Transverse colon (tissue), 4 donors: ENCODE measurements around the gene ZBTB1. TPM values are rescaled to one million over a fixed set of nuclear protein-coding genes. Genes with fewer than 3 reads are reported as not detected.
A peak's percentile ranks its signal among the peaks of the same experiment; 100 is the strongest.

ENCODE experiments used
- DNase-seq: peaks from one replicate; pipeline ENCODE4 v3.0.0-alpha.2; 2019
- H3K27ac ChIP-seq, 4 donors: fragments of 200-600 bp; sonication (generic); 2 replicates each; pipeline ENCODE4 v1.5.1; 2016 to 2018; ENCODE audit warnings: inconsistent platforms in 4 of 4
- H3K27me3 ChIP-seq: fragments of 200-600 bp; sonication (generic); 2 replicates; pipeline ENCODE4 v1.5.1; 2017; ENCODE audit warnings: inconsistent platforms
- H3K36me3 ChIP-seq, 4 donors: fragments of 200-600 bp; sonication (generic); 2 replicates each; pipeline ENCODE4 v1.5.1; 2017 to 2019; ENCODE audit warnings: inconsistent platforms in 4 of 4
- H3K4me1 ChIP-seq, 4 donors: fragments of 200-600 bp; sonication (generic); 2 replicates each; pipeline ENCODE4 v1.5.1; 2017 to 2020; ENCODE audit warnings: inconsistent platforms in 4 of 4
- H3K4me3 ChIP-seq, 4 donors: fragments of 200-600 bp; sonication (generic); 1 replicate in 1 of 4; 2 replicates in 3 of 4; pipeline versions ENCODE4 v1.5.1 to v1.6.1; 2017 to 2019; ENCODE audit warnings: inconsistent platforms in 4 of 4
- H3K9me3 ChIP-seq, 2 donors: fragments of 200-600 bp; sonication (generic); 2 replicates each; pipeline ENCODE4 v1.5.1; 2017 to 2019; ENCODE audit warnings: inconsistent platforms in 2 of 2
- CTCF ChIP-seq, 5 experiments: fragments of 200-600 bp in 3 of 5; fragments of 450-650 bp in 2 of 5; sonication (generic) in 3 of 5; IDR thresholded peaks; 1 replicate in 2 of 5; 2 replicates in 3 of 5; pipeline ENCODE4 v1.5.1; 2016 to 2017; ENCODE audit warnings: antibody characterized with exemption in 5 of 5, inconsistent platforms in 3 of 5, mild to moderate bottlenecking in 2 of 5, moderate library complexity in 1 of 5
- EP300 ChIP-seq: sonication (generic); formaldehyde crosslinking; IDR thresholded peaks from one replicate; pipeline ENCODE4 v1.6.1; 2017; ENCODE audit warnings: antibody characterized with exemption, low read depth
- POLR2A ChIP-seq: fragments of 450-650 bp; IDR thresholded peaks from one replicate; pipeline ENCODE4 v1.6.1; 2016; ENCODE audit warnings: antibody characterized with exemption, mild to moderate bottlenecking, moderate library complexity
- POLR2AphosphoS5 ChIP-seq, 3 donors: sonication (generic); formaldehyde crosslinking; IDR thresholded peaks; one replicate each; pipeline ENCODE4 v1.6.1; 2016; ENCODE audit warnings: antibody characterized with exemption in 3 of 3
- WGBS, 2 donors: methylation state at CpG; one replicate each; pipeline ENCODE4 v1.1.5; 2018; ENCODE audit warnings: low coverage in 1 of 2; 5-methylcytosine and 5-hydroxymethylcytosine counted together
- in situ Hi-C, 4 donors: fragments of 200-750 bp; cut with MboI; loops; one replicate each; pipeline versions ENCODE4 v1.15.0 to v1.15.1; 2017; ENCODE audit warnings: low sequenced_read_pairs in 3 of 4, low pct_ligation_motif_present in 1 of 4, low pct_unique_long_range_greater_than_20kb in 1 of 4
- intact Hi-C: fragments of 100-400 bp; cut with DNase I; formaldehyde crosslinking; loops from one replicate; pipeline ENCODE4 v1.15.1; 2023; ENCODE audit warnings: low total_unique reads
- small RNA-seq, 4 donors: library from RNA; depleted of rRNA; stranded (forward); fragments of <200 nt; gene quantifications; one replicate each; pipeline ENCODE3, GENCODE V24; 2016
- total RNA-seq, 4 donors: library from RNA; depleted of rRNA; stranded (reverse); fragments of >200 nt; gene quantifications; one replicate each; pipeline ENCODE4 v1.1.0, GENCODE V29; 2016

The ZBTB1 gene
- total RNA-seq, 4 donors from 2014 or later = 18.3 to 51.4 (median 34.3) TPM

DNA sequence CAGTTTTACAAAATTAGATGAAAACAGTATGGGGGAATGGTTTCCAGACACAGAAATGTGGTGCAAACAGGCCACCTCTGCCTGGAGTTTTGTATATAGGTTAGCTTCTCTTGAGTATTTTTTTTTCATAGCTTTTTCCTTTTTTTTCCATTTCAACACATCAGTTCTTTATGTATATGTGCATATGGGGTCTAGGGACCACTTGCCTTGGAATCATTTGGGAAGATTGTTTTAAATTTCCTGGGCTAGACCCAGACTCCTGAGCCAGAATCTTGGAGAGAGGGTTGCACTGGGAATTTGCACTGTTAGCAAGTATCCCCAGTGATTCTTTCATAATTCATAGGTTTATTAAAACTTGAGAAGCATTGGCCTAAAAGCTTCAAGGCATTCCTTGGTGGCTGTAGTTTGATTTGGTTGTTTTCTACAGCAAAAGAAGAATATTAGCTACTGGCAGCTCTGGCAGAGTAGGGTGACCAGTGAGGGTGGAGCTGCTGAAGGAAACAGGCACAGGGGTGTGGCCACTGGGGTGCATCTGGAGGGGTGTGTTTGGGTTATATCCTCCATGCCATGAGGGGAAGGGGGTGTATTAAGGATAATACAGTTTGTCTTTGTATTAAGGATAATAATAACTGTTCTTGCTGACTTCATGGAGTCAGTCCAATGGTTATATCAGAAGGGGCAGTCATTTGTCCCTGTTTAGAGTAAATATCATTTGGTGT is 68.0 kb downstream of the ZBTB1 start:
- intact Hi-C loops (no loop called here), in situ Hi-C loops (no loop called here)
- Histone ChIP-seq H3K36me3 (no peaks in the 10 kb centered on the region), H3K27ac (peak overlapping the region; percentile 33 to 77 (median 48)), H3K9me3 (no peaks in the 10 kb centered on the region), H3K4me3 (no peak overlapping the region), H3K27me3 (no peaks in the 10 kb centered on the region), H3K4me1 (peaks cover 0 to 24% (median 6%) of the 10 kb centered on the region in 4 donors)
- no peak for TF ChIP-seq POLR2A
- no peak for TF ChIP-seq EP300
- no peak for TF ChIP-seq CTCF (IDR thresholded peaks at IDR 0.05)
- TF ChIP-seq POLR2AphosphoS5 (IDR thresholded peaks at IDR 0.05) = no peak
- no peak for DNase-seq

DNA sequence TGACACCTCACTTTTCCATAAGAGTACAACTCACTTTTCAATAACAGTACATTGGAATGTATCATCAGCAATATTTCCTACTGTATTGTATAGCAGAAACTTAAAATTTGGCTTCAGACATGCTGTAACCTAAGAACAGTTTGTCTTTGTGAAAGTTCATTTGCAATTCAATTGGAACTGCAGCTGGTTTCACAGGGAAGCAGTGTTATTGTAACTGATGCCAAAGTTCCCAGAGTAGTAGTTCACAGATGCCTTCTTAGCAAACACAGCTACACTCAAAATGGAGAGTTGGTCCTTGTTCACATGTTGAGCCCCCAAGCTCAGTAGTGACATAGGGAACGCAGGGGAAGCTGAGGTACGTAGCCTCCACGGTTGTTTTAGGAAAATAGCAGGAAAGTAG is 68.5 kb downstream of the ZBTB1 start:
- no peaks in the 10 kb centered on the region for H3K9me3 ChIP-seq
- no peak for DNase-seq
- 80 to 85% methylated on average over 3 of the region's 3 CpGs for WGBS, 2 donors
- H3K36me3 ChIP-seq = no peaks in the 10 kb centered on the region
- TF ChIP-seq POLR2AphosphoS5 (IDR thresholded peaks at IDR 0.05) = peak in 1 of 3 donors; percentile 18
- TF ChIP-seq POLR2A = no peak
- TF ChIP-seq CTCF (IDR thresholded peaks at IDR 0.05) = no peak
- TF ChIP-seq EP300 = no peak
- peaks cover 0 to 24% (median 6%) of the 10 kb centered on the region in 4 donors for H3K4me1 ChIP-seq
- no peak overlapping the region for H3K4me3 ChIP-seq
- H3K27ac ChIP-seq = peak overlapping the region; percentile 33 to 77 (median 48)
- in situ Hi-C loops (no loop called here), intact Hi-C loops (no loop called here)
- H3K27me3 ChIP-seq = no peaks in the 10 kb centered on the region

Small RNAs within 50 kb of the gene (small RNA-seq; reads per million reads assigned to genes)
- gene AL049869.4 = 0 to 0.35 (median 0) reads per million in 4 donors

Other genes with a start within 250 kb of the ZBTB1 start
- 1 to 10 TPM in 1 of 4 donors, under 1 TPM in 1, not detected in 2; 0.14 to 1.4 TPM for gene ESR2, start 210.4 kb upstream of the ZBTB1 start, total RNA-seq
- gene MTHFD1, start 116.4 kb upstream of the ZBTB1 start, total RNA-seq = 10 to 100 TPM; 20.5 to 92.0 (median 37.7) TPM
- 1 to 10 TPM in 3 of 4 donors, under 1 TPM in 1; 1.00 to 5.2 (median 2.1) TPM for gene AKAP5, start 39.3 kb upstream of the ZBTB1 start, total RNA-seq
- 10 to 100 TPM in 1 of 4 donors, 1 to 10 TPM in 3; 4.8 to 10.2 (median 5.6) TPM for gene ZBTB25, start 932 bp upstream of the ZBTB1 start, total RNA-seq
- 10 to 100 TPM; 28.1 to 61.5 (median 42.1) TPM for gene HSPA2, start 36.0 kb downstream of the ZBTB1 start, total RNA-seq
- 10 to 100 TPM in 1 of 4 donors, 1 to 10 TPM in 3; 2.4 to 11.2 (median 9.1) TPM for gene PPP1R36, start 45.2 kb downstream of the ZBTB1 start, total RNA-seq
- 100 to 1,000 TPM in 2 of 4 donors, 10 to 100 TPM in 2; 58.1 to 273 (median 94.7) TPM for gene PLEKHG3, start 199.7 kb downstream of the ZBTB1 start, total RNA-seq